Rectal smooth muscle tissue (tissue), 1 donor: Measurements from ENCODE around the gene LRRC8D.
"Not testable (repeated sequence)": the region's sequence is repeated elsewhere in the genome, so short reads cannot be mapped to it uniquely, and the experiment has no call there.

Experiments used
- H3K27ac ChIP-seq: one replicate; pipeline ENCODE4 v1.7.0; 2013; ENCODE audit warnings: low read depth, low read length, inconsistent platforms
- H3K27me3 ChIP-seq: one replicate; pipeline ENCODE4 v1.7.0; 2013; ENCODE audit warnings: low read length; ENCODE audit not compliant: control insufficient read depth, insufficient read depth
- H3K36me3 ChIP-seq: one replicate; pipeline ENCODE4 v1.7.0; 2013; ENCODE audit warnings: low read length; ENCODE audit not compliant: control insufficient read depth, insufficient read depth
- H3K4me1 ChIP-seq: one replicate; pipeline ENCODE4 v1.7.0; 2013; ENCODE audit warnings: low read length; ENCODE audit not compliant: control insufficient read depth, insufficient read depth
- H3K4me3 ChIP-seq: one replicate; pipeline ENCODE4 v1.7.0; 2013; ENCODE audit warnings: low read length
- H3K9ac ChIP-seq: one replicate; pipeline ENCODE4 v1.7.0; 2013; ENCODE audit warnings: low read length

Gene LRRC8D

GRCh38 chr1:89924075-89924474, 103.2 kb downstream of the LRRC8D start:
- not testable (repeated sequence) for H3K27ac ChIP-seq, H3K9ac ChIP-seq, H3K4me1 ChIP-seq, H3K36me3 ChIP-seq, H3K4me3 ChIP-seq, H3K27me3 ChIP-seq

DNA sequence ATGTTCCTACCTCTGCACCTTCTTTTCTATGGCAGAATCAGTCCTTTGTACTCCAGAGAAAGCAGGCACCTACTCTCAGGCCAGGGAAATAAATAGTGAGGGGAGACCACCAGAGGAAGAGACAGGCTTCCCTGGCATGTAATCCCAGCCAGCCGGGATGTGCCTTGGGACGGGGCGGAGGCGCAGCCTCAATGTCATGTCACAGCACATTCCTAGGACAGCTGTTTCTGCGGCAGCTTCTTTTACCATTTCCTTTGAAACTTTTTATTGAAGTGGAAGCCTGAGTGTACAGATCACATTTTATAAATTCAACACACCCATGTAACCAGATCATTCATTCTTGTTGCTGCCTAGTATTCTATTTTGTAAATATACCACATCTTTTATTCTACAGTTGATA, 106.2 kb downstream of the LRRC8D start:
- Histone ChIP-seq H3K27ac (no peak overlapping the region), H3K36me3 (no peaks in the 10 kb centered on the region), H3K4me3 (no peak overlapping the region), H3K4me1 (no peaks in the 10 kb centered on the region), H3K9ac (no peak overlapping the region), H3K27me3 (no peaks in the 10 kb centered on the region)

GRCh38 chr1:89927478-89927877, 106.6 kb downstream of the LRRC8D start:
- Histone ChIP-seq H3K27ac (no peak overlapping the region), H3K36me3 (no peaks in the 10 kb centered on the region), H3K9ac (no peak overlapping the region), H3K4me3 (no peak overlapping the region), H3K4me1 (no peaks in the 10 kb centered on the region), H3K27me3 (no peaks in the 10 kb centered on the region)

- no peaks in the 10 kb centered on the region for H3K4me1 ChIP-seq
- H3K4me3 ChIP-seq = no peak overlapping the region
- H3K36me3 ChIP-seq = peaks cover under 1% of the 10 kb centered on the region
- H3K9ac ChIP-seq = no peak overlapping the region
- H3K27me3 ChIP-seq = no peaks in the 10 kb centered on the region
- H3K27ac ChIP-seq = no peak overlapping the region
These were observed 107.7 kb downstream of the LRRC8D start for GRCh38 chr1:89928506-89928905.

DNA sequence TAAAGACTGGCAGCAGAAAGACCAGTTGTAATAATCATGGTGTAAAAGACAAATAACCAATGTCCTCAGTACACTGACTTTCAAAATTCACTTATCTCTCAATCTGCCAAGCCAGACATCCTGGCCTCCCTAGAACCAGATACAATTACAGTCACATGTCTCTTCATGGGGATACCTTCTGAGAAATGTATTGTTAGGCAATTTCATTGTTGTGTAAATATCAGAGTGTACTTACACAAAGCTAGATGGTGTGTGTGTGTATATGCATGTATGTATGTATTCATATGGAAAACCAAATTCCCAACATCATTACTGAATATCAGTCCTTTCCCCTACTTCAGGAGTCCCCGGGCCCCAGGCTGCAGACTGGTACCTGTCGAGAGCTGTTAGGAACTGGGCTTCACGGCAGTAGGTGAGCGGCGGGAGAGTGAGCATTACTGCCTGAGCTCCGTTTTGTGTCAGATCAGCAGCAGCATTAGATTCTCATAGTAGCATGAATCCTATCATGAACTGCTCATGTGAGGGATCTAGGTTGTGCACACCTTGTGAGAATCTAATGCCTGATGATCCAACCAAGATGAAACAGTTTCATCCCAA, 108.7 kb downstream of the LRRC8D start:
- no peaks in the 10 kb centered on the region for H3K4me1 ChIP-seq
- no peak overlapping the region for H3K27ac ChIP-seq
- peaks cover 6% of the 10 kb centered on the region for H3K36me3 ChIP-seq
- H3K27me3 ChIP-seq = no peaks in the 10 kb centered on the region
- no peak overlapping the region for H3K9ac ChIP-seq
- no peak overlapping the region for H3K4me3 ChIP-seq

GRCh38 chr1:89930579-89930978, 109.7 kb downstream of the LRRC8D start:
- no peaks in the 10 kb centered on the region for H3K27me3 ChIP-seq
- H3K4me1 ChIP-seq = no peaks in the 10 kb centered on the region
- H3K9ac ChIP-seq = no peak overlapping the region
- no peak overlapping the region for H3K27ac ChIP-seq
- H3K4me3 ChIP-seq = no peak overlapping the region
- peaks cover 6% of the 10 kb centered on the region for H3K36me3 ChIP-seq

- H3K4me3 ChIP-seq = no peak overlapping the region
These were observed 111.1 kb downstream of the LRRC8D start for GRCh38 chr1:89931964-89932363.

GRCh38 chr1:89932598-89933364, 111.9 kb downstream of the LRRC8D start:
- H3K9ac ChIP-seq = no peak overlapping the region
- H3K4me3 ChIP-seq = no peak overlapping the region
- H3K4me1 ChIP-seq = no peaks in the 10 kb centered on the region
- no peaks in the 10 kb centered on the region for H3K27me3 ChIP-seq
- peaks cover 6% of the 10 kb centered on the region for H3K36me3 ChIP-seq
- H3K27ac ChIP-seq = no peak overlapping the region

More at GRCh38 chr1:89931964-89932363, 111.1 kb downstream of the LRRC8D start:
- no peaks in the 10 kb centered on the region for H3K4me1 ChIP-seq
- peaks cover 6% of the 10 kb centered on the region for H3K36me3 ChIP-seq
- H3K9ac ChIP-seq = no peak overlapping the region
- no peak overlapping the region for H3K27ac ChIP-seq
- H3K27me3 ChIP-seq = no peaks in the 10 kb centered on the region

- H3K27ac ChIP-seq = no peak overlapping the region
- H3K4me3 ChIP-seq = no peak overlapping the region
- no peaks in the 10 kb centered on the region for H3K4me1 ChIP-seq
- no peak overlapping the region for H3K9ac ChIP-seq
- peaks cover 6% of the 10 kb centered on the region for H3K36me3 ChIP-seq
- H3K27me3 ChIP-seq = no peaks in the 10 kb centered on the region
These were observed 113.6 kb downstream of the LRRC8D start for GRCh38 chr1:89934461-89934860.

DNA sequence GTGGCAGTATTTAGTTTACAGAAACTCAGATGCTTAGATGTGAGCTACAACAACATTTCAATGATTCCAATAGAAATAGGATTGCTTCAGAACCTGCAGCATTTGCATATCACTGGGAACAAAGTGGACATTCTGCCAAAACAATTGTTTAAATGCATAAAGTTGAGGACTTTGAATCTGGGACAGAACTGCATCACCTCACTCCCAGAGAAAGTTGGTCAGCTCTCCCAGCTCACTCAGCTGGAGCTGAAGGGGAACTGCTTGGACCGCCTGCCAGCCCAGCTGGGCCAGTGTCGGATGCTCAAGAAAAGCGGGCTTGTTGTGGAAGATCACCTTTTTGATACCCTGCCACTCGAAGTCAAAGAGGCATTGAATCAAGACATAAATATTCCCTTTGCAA, 114.4 kb downstream of the LRRC8D start:
- Histone ChIP-seq H3K4me1 (no peaks in the 10 kb centered on the region), H3K27ac (no peak overlapping the region), H3K4me3 (no peak overlapping the region)

GRCh38 chr1:89936694-89937093, 115.9 kb downstream of the LRRC8D start:
- H3K9ac ChIP-seq = no peak overlapping the region
- no peak overlapping the region for H3K27ac ChIP-seq
- H3K36me3 ChIP-seq = peaks cover 6% of the 10 kb centered on the region
- no peaks in the 10 kb centered on the region for H3K27me3 ChIP-seq
- H3K4me3 ChIP-seq = no peak overlapping the region
- no peaks in the 10 kb centered on the region for H3K4me1 ChIP-seq

More for the DNA sequence above, 114.4 kb downstream of the LRRC8D start:
- Histone ChIP-seq H3K36me3 (peaks cover 6% of the 10 kb centered on the region), H3K9ac (no peak overlapping the region), H3K27me3 (no peaks in the 10 kb centered on the region)

GRCh38 chr1:89938171-89939055, 117.6 kb downstream of the LRRC8D start:
- Histone ChIP-seq H3K27me3 (no peaks in the 10 kb centered on the region), H3K4me1 (peaks cover 3% of the 10 kb centered on the region), H3K4me3 (no peak overlapping the region), H3K27ac (no peak overlapping the region), H3K36me3 (peaks cover 6% of the 10 kb centered on the region), H3K9ac (no peak overlapping the region)
